A549 (cell line): ENCODE results near the gene PERCC1. TPM values are rescaled to one million over a fixed set of nuclear protein-coding genes. Genes with fewer than 3 reads are reported as not detected.

Source experiments
- ATAC-seq, 2 experiments: fragments of 200-7000 bp in 1 of 2; fragments of >200 bp in 1 of 2; cut with Nextera tagmentation in 1 of 2; cut with Tn5 transposase in 1 of 2; 3 replicates each; pipeline versions ENCODE4 v1.8.0 to v1.9.1; 2018 to 2020; ENCODE audit warnings: mild to moderate bottlenecking in 1 of 2, moderate library complexity in 1 of 2
- CTCF ChIA-PET: fragments of 300-600 bp; sonication (Branson Sonifier 250); formaldehyde crosslinking; extraction: SDS; loops from one replicate; lab custom pipeline; 2021; ENCODE audit warnings: antibody characterized with exemption, inconsistent platforms; lab: Yijun Ruan, JAX
- POLR2A ChIA-PET: fragments of 350-600 bp; formaldehyde crosslinking; extraction: SDS; loops from one replicate; lab custom pipeline; 2021; ENCODE audit warnings: antibody characterized with exemption, inconsistent platforms; lab: Yijun Ruan, JAX
- DNase-seq, 2 experiments: peaks; one replicate each; pipeline versions ENCODE4 v3.0.0 to v3.0.0-alpha.2; 2011 to 2016; ENCODE audit warnings: low read depth in 1 of 2, low spot score in 1 of 2
- FAIRE-seq: peaks from 2 replicates; lab custom pipeline; 2011; peaks lifted over from hg19 to GRCh38; lab: Jason Lieb, UNC
- H3K27ac ChIP-seq, 2 experiments: fragments of >200 bp; sonication (Bioruptor Twin); formaldehyde crosslinking; 3 replicates each; pipeline ENCODE4 v1.5.1; 2016 to 2017
- H3K4me1 ChIP-seq: fragments of >200 bp; sonication (Bioruptor Twin); formaldehyde crosslinking; 3 replicates; pipeline ENCODE4 v1.6.1; 2016
- H3K4me2 ChIP-seq: fragments of >200 bp; sonication (Bioruptor Twin); formaldehyde crosslinking; 3 replicates; pipeline ENCODE4 v1.6.1; 2016
- H3K4me3 ChIP-seq: fragments of >200 bp; sonication (Bioruptor Twin); formaldehyde crosslinking; 3 replicates; pipeline ENCODE4 v1.5.1; 2016
- H3K9me3 ChIP-seq: fragments of >200 bp; sonication (Bioruptor Twin); formaldehyde crosslinking; 3 replicates; pipeline ENCODE4 v1.6.1; 2016
- CBX2 ChIP-seq: fragments of 200-600 bp; sonication (generic); IDR thresholded peaks from 2 replicates; pipeline ENCODE4 v1.6.1; 2016; ENCODE audit warnings: low read depth, mild to moderate bottlenecking, borderline replicate concordance
- CEBPB ChIP-seq, 2 experiments: fragments of >200 bp in 1 of 2; sonication (Bioruptor Twin) in 1 of 2; formaldehyde crosslinking in 1 of 2; IDR thresholded peaks; 2 replicates each; pipeline ENCODE4 v1.6.1; 2012 to 2016
- CHD2 ChIP-seq: fragments of 150-350 bp; IDR thresholded peaks from 2 replicates; pipeline ENCODE4 v1.6.1; 2014; ENCODE audit warnings: low read length; ENCODE audit not compliant: partially characterized antibody
- CHD4 ChIP-seq: fragments of 200-600 bp; sonication (generic); IDR thresholded peaks from 2 replicates; pipeline ENCODE4 v1.6.1; 2016; ENCODE audit warnings: antibody characterized with exemption, mild to moderate bottlenecking, borderline replicate concordance
- FOSB ChIP-seq: fragments of 250-450 bp; sonication (Bioruptor Pico); IDR thresholded peaks from 2 replicates; pipeline ENCODE4 v1.5.0; 2020; ENCODE audit warnings: mild to moderate bottlenecking, moderate library complexity
- FOSL2 ChIP-seq, 2 experiments: fragments of 450-650 bp in 1 of 2; fragments of >200 bp in 1 of 2; sonication (Bioruptor Twin) in 1 of 2; formaldehyde crosslinking; IDR thresholded peaks; 2 replicates each; pipeline versions ENCODE4 v1.5.0 to v1.6.1; 2016 to 2020; ENCODE audit warnings: mild to moderate bottlenecking in 1 of 2, moderate library complexity in 1 of 2
- FOXS1 ChIP-seq: fragments of 250-450 bp; sonication (Bioruptor Pico); IDR thresholded peaks from 2 replicates; pipeline ENCODE4 v1.5.0; 2020; ENCODE audit warnings: mild to moderate bottlenecking, moderate library complexity
- GATA3 ChIP-seq: IDR thresholded peaks from 2 replicates; pipeline ENCODE4 v1.6.1; 2012; ENCODE audit warnings: borderline replicate concordance
- HOXB13 ChIP-seq: fragments of 250-450 bp; sonication (Bioruptor Pico); IDR thresholded peaks from 2 replicates; pipeline ENCODE4 v1.5.0; 2020; ENCODE audit warnings: low read depth, mild to moderate bottlenecking, moderate library complexity
- MAZ ChIP-seq: fragments of 150-350 bp; IDR thresholded peaks from 2 replicates; pipeline ENCODE4 v1.6.1; 2014; ENCODE audit warnings: antibody characterized with exemption, low read depth, low read length, borderline replicate concordance
- PHF8 ChIP-seq: fragments of 200-600 bp; sonication (generic); IDR thresholded peaks from 2 replicates; pipeline ENCODE4 v1.6.1; 2016; ENCODE audit warnings: low read depth, mild to moderate bottlenecking, antibody characterized with exemption, moderate library complexity, borderline replicate concordance
- POLR2A ChIP-seq: IDR thresholded peaks from 2 replicates; pipeline ENCODE4 v1.6.1; 2012; ENCODE audit warnings: mild to moderate bottlenecking, low read length
- RAD21 ChIP-seq, 2 experiments: fragments of >200 bp in 1 of 2; sonication (Bioruptor Twin) in 1 of 2; formaldehyde crosslinking in 1 of 2; IDR thresholded peaks in 1 of 2; conservative IDR thresholded peaks in 1 of 2; 2 replicates in 1 of 2; 3 replicates in 1 of 2; pipeline ENCODE4 v1.6.1; 2012 to 2018; ENCODE audit warnings: inconsistent platforms in 1 of 2
- RARB ChIP-seq: fragments of 250-450 bp; sonication (Bioruptor Pico); IDR thresholded peaks from 2 replicates; pipeline ENCODE4 v1.8.0; 2021; ENCODE audit warnings: mild to moderate bottlenecking, moderate library complexity
- RCOR1 ChIP-seq: fragments of 150-350 bp; IDR thresholded peaks from 2 replicates; pipeline ENCODE4 v1.6.1; 2014; ENCODE audit warnings: antibody characterized with exemption, low read length, low read depth
- RFX5 ChIP-seq: fragments of 450-650 bp; IDR thresholded peaks from 2 replicates; pipeline ENCODE4 v1.7.1; 2014; ENCODE audit warnings: antibody characterized with exemption, mild to moderate bottlenecking, moderate library complexity
- SREBF2 ChIP-seq: fragments of 450-650 bp; IDR thresholded peaks from 2 replicates; pipeline ENCODE4 v1.6.1; 2014; ENCODE audit warnings: mild to moderate bottlenecking, moderate library complexity
- USF2 ChIP-seq: fragments of 450-650 bp; IDR thresholded peaks from 2 replicates; pipeline ENCODE4 v1.6.1; 2014; ENCODE audit warnings: antibody characterized with exemption
- WGBS: methylation state at CpG from one replicate; pipeline ENCODE4 v1.1.6; 2017; ENCODE audit errors: missing lambda C conversion rate; 5-methylcytosine and 5-hydroxymethylcytosine counted together
- polyA plus RNA-seq, 4 experiments: library from polyadenylated mRNA; depleted of rRNA in 3 of 4; stranded (reverse); fragments of >200 nt; fragmentation: RNase III in 1 of 4; extraction: RNeasy Plus Mini Kit Qiagen cat#74134 plus additional on column Dnase treatment in 1 of 4; gene quantifications; 2 replicates in 3 of 4; 3 replicates in 1 of 4; pipeline ENCODE4 v1.2.3, GENCODE V29; 2011 to 2017
- TF ChIP-seq, protein P1 (sequence below): fragments of 150-350 bp; IDR thresholded peaks from 2 replicates; pipeline ENCODE4 v1.6.1; 2014; ENCODE audit warnings: low read depth, mild to moderate bottlenecking, low read length
- TF ChIP-seq, protein P2 (sequence below): IDR thresholded peaks from 2 replicates; pipeline ENCODE4 v1.6.1; 2012; ENCODE audit warnings: low read depth, borderline replicate concordance
- TF ChIP-seq, protein P3 (sequence below): IDR thresholded peaks from 2 replicates; pipeline ENCODE4 v1.6.1; 2012

The PERCC1 gene
- polyA plus RNA-seq, 2 of the 4 experiments (the other 2 are of a cell fraction) = not detected

GRCh38 chr16:1407753-1408152, 23.1 kb upstream of the PERCC1 start:
- H3K27ac ChIP-seq = peak overlapping the region in 1 of 2 experiments; percentile 50; a peak in 2 of 6 replicates
- DNase-seq (no peak), ATAC-seq (peak; percentile 4 to 12; a peak in 3 of 6 replicates), FAIRE-seq (no peak)
- peak overlapping the region; percentile 92 for H3K4me2 ChIP-seq
- H3K4me1 ChIP-seq = peaks cover 7% of the 10 kb centered on the region; the same call in 2 of the 3 replicates
- no peaks in the 10 kb centered on the region for H3K9me3 ChIP-seq
- 41% methylated on average over 10 of the region's 11 CpGs for WGBS
- CTCF ChIA-PET = interaction anchor here (0.8 to 4.5 kb wide), 6 partner anchors 9 to 44 kb away, joined by 3 to 27 read pairs (median 4); no protein-coding TSS in a partner anchor
- H3K4me3 ChIP-seq = peak overlapping the region; percentile 55
- TF ChIP-seq FOSB (CRISPR knock-in tag) (no peak), CHD4 (no peak), GATA3 (no peak), CEBPB (IDR thresholded peaks at IDR 0.05) (no peak), RAD21 (conservative IDR thresholded peaks at IDR 0.05 in 1 of 2, IDR thresholded peaks at IDR 0.05 in 1 of 2) (no peak), CBX2 (no peak), RARB (CRISPR knock-in tag) (no peak), HOXB13 (CRISPR knock-in tag) (no peak)
- POLR2A ChIA-PET = interaction anchor here (0.5 to 1.9 kb wide), 5 partner anchors 10 to 47 kb away, joined by 3 to 8 read pairs (median 3); partner anchors contain the start of gene UQCC4

DNA sequence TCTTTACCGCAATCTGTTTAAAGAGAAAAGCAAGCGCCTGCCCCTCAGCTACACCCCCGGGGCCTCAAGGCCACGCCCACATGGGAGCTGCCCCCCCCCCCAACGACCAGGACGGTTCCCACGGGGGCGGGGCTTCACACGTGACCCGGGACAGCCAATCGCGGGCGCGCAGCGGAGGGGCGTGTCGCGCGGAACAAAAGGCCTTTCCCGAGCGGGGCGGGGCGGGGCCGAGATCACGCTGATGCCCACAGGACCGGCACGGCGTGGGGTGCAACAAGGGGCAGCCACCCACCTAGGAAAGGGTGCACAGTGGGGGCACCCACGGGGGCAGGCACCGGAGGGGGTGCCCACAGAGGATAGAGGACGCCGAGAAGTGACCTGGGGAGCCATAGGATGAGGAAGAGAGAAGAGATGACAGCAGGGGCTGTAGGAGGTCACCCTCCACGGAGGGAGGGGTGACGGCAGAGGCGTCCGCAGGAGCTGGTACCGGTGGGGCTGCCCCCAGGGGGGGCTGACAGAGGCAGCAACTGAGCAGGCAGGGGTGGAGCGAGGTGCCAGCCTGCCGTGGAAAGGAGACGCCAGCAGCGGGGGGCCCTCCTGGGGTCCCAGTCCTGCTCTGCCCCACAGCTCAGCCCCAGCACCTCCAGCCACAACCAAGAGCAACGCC, 22.6 kb upstream of the PERCC1 start:
- peaks cover 7% of the 10 kb centered on the region; the same call in 2 of the 3 replicates for H3K4me1 ChIP-seq
- ChIA-PET CTCF (interaction anchor here (0.8 to 4.5 kb wide), 6 partner anchors 8 to 45 kb away, joined by 3 to 27 read pairs (median 4); no protein-coding TSS in a partner anchor), POLR2A (interaction anchor here (0.5 to 1.9 kb wide), 5 partner anchors 9 to 48 kb away, joined by 3 to 8 read pairs (median 3); partner anchors contain the start of gene UQCC4)
- no peaks in the 10 kb centered on the region for H3K9me3 ChIP-seq
- TF ChIP-seq, protein P1, sequence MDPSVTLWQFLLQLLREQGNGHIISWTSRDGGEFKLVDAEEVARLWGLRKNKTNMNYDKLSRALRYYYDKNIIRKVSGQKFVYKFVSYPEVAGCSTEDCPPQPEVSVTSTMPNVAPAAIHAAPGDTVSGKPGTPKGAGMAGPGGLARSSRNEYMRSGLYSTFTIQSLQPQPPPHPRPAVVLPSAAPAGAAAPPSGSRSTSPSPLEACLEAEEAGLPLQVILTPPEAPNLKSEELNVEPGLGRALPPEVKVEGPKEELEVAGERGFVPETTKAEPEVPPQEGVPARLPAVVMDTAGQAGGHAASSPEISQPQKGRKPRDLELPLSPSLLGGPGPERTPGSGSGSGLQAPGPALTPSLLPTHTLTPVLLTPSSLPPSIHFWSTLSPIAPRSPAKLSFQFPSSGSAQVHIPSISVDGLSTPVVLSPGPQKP = no peak
- TF ChIP-seq FOSL2 (IDR thresholded peaks at IDR 0.05) = no peak
- TF ChIP-seq FOSL2 (CRISPR knock-in tag; IDR thresholded peaks at IDR 0.05) = no peak
- no peak for TF ChIP-seq SREBF2
- peak; percentile 94 for TF ChIP-seq USF2
- no peak for TF ChIP-seq CHD2
- TF ChIP-seq, protein P2, sequence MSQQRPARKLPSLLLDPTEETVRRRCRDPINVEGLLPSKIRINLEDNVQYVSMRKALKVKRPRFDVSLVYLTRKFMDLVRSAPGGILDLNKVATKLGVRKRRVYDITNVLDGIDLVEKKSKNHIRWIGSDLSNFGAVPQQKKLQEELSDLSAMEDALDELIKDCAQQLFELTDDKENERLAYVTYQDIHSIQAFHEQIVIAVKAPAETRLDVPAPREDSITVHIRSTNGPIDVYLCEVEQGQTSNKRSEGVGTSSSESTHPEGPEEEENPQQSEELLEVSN = no peak
- no peak for TF ChIP-seq MAZ
- TF ChIP-seq PHF8 = no peak
- no peak for TF ChIP-seq RAD21 (conservative IDR thresholded peaks at IDR 0.05 in 1 of 2, IDR thresholded peaks at IDR 0.05 in 1 of 2)
- TF ChIP-seq GATA3 = no peak
- no peak for TF ChIP-seq RCOR1
- TF ChIP-seq, protein P3, sequence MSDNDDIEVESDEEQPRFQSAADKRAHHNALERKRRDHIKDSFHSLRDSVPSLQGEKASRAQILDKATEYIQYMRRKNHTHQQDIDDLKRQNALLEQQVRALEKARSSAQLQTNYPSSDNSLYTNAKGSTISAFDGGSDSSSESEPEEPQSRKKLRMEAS = peak; percentile 46
- TF ChIP-seq FOXS1 = no peak
- peak; percentile 12; the same call in 1 of the 2 replicates for TF ChIP-seq POLR2A
- TF ChIP-seq RFX5 = no peak
- no peak for TF ChIP-seq HOXB13 (CRISPR knock-in tag)
- DNase-seq = peak; percentile 78 to 88
- H3K27ac ChIP-seq = peak overlapping the region; percentile 50 to 75; a peak in 5 of 6 replicates
- no peak for FAIRE-seq
- peak overlapping the region; percentile 55 for H3K4me3 ChIP-seq
- ATAC-seq = peak; percentile 87 to 93
- 22% methylated on average over 13 of the region's 42 CpGs for WGBS
- peak overlapping the region; percentile 92 for H3K4me2 ChIP-seq
